ENCODE measurements around the gene ODAPH.
"Not testable (repeated sequence)": the region's sequence is repeated elsewhere in the genome, so short reads cannot be mapped to it uniquely, and the experiment has no call there.

The ODAPH gene, protein sequence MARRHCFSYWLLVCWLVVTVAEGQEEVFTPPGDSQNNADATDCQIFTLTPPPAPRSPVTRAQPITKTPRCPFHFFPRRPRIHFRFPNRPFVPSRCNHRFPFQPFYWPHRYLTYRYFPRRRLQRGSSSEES

DNA sequence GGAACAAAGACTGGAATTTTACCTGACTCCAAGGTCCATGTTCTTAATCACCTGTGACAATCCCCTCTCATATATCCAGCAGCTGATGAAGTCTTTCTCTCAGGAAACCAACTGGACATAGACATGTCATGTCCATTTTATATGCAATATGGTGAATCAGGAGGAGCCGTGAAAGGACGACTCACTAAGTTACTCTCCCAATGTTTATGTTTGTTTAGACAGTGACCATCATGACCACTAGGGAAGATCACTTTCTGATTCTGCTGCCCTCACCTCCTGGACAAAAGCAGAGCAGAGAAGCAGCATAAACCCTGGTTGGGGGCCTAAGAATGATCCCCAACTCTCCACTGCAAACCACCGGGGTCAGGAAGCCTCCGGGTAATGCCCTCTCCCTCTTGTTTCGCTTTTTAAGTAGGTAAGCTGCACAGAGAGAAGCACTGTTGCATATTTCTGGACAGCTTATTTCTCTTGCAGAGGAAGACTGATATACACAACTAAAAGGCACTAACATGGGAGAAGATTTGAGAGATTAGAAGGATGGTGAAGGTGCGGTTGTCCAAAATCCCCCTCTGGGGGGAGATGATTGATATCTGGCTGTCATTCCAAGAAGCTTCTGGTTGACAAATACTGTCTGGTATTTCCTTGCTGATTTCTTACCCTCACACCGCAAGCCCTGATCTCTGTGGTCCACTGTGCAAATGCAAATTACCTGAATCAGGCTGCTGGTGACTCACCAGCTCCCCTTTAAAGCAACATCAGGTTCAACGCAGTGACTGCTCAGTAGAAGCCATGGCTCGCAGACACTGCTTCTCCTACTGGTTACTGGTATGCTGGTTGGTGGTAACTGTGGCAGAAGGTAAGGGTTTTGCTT, at the start of gene ODAPH:
Gene ODAPH, plus strand, starts transcription at position 773 of the 871 bp plus-strand sequence. Its CDS starts 17 bp downstream, at position 790.
- DNase-seq (ENCODE audit: low spot score), result peak; percentile 36

DNA sequence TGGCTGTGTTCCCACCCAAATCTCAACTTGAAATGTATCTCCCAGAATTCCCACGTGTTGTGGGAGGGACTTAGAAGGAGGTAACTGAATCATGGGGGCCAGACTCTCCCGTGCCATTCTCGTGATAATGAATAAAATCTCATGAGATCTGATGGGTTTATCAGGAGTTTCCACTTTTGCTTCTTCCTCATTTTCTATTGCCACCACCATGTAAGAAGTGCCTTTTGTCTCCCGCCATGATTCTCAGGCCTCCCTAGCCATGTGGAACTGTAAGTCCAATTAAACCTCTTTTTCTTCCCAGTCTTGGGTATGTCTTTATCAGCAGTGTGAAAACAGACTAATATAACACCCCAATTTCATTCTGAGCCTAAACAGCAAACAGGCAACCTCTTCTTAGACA, 46.3 kb upstream of the ODAPH start:
- DNase-seq (ENCODE audit: low spot score), result not testable (repeated sequence)

DNA sequence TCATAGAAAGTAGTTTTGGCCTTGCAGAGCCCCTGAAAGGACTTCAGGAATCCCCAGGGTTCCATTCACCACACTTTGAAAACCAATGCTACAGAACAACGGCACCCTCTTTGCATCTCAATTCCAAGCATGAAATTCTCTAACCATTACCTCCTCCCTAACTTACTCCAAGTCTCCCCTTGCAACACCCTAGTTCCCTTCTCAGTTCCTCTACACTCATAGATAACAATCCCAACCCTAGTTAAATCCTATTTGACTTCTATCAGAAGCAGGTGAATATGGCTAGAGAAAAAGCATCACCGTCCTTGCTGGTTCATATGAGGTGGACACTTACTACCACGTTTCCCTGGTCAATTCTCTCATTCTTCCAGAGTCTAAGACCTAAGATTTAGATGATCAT, 44.0 kb upstream of the ODAPH start:
- no peak for DNase-seq (ENCODE audit: low spot score)

DNA sequence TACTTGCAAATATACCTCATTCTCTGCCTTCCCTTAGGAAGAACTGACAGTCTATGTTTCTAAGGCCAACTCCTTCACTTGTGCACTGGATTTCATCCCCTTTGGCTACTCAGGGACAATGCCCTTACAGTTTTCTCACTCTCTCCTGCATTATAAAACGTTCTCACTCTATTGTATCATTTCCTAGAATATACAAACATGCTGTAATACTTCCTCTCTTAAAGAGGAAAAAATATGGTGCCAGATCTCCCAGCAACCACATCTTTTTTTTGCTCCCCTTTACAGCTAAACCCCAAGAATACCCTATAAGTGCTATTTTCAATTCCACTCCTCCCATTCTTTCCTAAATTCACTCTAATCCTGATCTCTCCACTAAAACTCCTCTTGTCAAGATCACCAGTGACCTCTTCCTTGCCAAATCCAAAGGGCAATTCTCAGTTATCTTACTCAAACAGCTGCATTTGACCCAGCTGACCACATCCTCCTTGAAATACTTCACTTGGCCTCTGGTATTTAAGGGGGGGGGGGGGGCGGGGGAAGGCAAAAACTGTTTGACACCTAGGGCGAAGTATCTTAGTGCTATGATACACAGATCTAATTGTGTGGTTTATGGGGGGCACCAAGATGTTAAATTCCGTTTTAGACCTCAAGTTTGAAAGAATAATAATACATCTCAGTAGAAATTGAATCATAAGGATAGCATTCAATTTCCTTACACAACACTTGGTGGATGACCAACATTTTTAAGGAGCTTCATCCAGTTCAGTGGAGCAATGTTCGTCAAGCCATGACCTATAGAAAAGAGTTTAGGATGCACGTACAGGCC, 43.3 kb upstream of the ODAPH start:
- peak; percentile 15 for DNase-seq (ENCODE audit: low spot score)

DNA sequence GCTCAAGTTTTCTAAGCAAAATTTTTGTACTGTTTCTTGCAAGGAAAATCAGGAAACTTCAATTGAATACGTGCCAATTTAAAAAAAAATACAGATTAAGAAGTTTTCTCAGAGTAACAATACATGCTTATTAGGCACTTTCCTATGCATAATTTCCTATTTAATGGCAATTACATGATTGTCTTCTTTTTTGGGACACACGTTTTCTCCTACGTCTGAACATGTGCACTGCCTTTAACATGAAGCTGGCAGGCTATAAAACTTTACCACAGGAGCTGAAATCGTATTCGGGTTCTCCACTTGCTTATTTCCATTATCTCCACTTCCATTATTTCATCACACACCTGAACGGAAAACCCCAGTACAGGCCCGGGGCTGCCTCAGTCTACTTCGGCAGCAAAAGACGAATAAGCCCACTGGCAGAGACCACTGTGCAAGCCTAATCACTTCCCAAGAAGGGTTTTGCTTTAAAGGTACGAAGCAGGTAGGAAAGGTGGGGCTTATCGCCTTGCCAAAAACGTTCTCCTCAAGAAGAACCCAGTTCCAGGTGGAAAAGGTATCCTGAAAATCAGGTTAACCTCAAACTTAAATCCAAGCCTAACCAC, 42.2 kb upstream of the ODAPH start:
- DNase-seq (ENCODE audit: low spot score), result no peak

DNA sequence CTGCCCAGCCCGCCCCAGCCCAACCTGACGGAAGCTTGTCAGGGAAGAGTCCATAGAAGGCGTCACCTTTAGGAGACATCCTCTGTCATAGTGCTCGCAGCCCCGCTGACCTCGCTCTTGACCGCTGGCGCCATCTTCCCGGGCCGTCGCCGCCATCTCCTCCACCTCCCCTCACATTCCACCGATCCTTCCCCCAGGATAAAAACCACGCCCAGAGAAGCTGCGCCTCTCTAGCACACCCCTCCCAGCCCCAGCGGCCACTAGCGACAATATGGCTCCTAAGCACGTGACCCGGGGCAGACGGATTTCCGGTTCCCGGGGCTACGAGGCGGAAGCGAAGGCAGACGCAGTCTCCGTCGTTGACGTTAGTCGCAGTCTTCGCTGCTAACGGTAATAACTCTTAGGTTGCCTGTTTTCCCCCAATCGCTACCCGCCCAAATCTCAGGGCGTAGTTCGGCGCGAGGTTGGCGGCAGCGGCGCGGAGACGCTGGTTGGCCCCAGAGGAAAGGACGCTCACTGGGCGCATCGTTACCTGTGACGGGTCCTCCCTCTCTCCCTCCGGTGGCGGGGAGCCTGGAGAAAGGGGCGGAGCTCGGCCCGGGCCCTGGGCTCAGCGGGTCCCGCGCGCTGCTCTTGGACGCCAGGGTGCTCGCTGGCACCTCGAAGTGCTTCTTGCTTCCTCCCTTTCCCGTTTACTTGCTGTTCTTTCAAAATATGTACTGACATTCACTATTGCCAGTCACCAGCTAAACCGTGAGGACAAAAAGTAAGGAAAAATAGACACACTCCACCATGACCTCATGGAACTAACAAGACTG, 41.5 kb upstream of the ODAPH start, which contains the start of the genes RCHY1 and THAP6:
Gene RCHY1, minus strand, starts transcription at position 273 of the 818 bp plus-strand sequence. Its CDS starts 117 bp downstream, at position 156.
Gene THAP6, plus strand, starts transcription at position 343 of the 818 bp plus-strand sequence. CDS start 980 bp downstream, outside the sequence.
- DNase-seq (ENCODE audit: low spot score), result peak; percentile 91

DNA sequence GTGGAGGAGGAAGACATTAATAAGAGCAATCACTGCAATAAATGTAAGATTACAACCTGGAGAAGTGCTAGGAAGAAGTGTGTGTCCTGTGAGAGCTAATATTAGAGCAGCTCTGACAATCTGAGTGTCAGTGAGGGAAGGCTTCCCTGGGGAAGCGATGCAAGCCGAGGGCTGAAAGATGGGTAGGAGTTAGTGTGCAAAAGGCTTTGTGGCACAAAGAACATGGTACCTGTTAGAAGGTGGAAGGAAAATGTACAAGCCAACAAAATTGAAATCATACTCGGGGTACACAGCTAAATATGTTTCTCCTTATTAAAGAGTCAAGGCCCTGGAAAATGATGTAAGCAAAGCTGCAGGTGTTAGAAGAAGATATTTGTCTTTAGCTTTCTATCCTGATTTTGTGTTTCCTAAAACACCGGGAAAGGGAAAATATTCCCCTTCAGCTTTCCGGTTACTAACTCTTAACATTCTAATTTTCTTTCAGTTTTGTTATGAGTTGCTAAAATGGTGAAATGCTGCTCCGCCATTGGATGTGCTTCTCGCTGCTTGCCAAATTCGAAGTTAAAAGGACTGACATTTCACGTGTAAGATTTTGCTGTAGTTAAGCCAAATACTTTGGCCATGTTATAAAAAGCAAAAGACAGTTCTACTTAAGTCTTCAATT, 40.8 kb upstream of the ODAPH start:
- DNase-seq (ENCODE audit: low spot score), result no peak

DNA sequence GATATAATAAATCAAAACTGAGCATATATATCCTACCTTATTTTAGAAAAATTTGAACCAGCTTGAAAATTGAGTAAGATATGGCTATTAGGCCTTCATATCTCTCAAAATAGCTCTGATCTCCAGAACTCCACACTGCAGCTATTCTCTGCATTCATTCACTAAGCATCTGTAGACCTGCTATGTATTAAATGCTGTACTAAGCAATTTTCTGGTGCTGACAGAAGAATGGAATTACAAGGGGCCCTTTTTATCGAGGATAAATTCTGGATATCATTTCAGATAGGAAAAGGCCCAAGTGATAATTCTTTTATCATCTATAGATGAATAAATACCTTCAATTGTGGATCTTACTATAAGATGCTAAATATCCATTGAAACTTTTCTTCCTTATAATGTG, 39.7 kb upstream of the ODAPH start:
- no peak for DNase-seq (ENCODE audit: low spot score)

DNA sequence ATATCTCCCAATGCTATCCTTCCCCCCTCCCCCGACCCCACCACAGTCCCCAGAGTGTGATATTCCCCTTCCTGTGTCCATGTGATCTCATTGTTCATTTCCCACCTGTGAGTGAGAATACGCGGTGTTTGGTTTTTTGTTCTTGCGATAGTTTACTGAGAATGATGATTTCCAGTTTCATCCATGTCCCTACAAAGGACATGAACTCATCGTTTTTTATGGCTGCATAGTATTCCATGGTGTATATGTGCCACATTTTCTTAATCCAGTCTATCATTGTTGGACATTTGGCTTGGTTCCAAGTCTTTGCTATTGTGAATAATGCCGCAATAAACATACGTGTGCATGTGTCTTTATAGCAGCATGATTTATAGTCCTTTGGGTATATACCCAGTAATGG, 36.4 kb upstream of the ODAPH start:
- not testable (repeated sequence) for DNase-seq (ENCODE audit: low spot score)

DNA sequence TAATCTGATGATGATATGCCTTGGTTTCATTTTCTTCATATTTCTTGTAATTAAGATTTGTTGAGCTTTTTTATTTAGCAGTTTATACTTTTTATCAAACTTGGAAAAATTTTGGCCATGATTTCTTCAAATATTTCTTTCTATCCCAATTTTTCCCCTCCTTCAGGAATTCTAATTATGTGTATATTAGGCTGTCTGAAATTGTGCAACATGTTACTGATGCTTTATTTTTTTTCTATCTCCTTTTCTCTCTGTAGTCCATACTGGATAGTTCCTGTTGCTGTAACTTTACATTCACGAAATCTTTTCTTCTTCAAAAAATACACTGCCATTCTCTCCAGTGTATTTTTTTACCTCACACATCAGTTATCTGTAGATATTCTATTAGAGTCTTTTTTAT, 30.8 kb upstream of the ODAPH start:
- no peak for DNase-seq (ENCODE audit: low spot score)

DNA sequence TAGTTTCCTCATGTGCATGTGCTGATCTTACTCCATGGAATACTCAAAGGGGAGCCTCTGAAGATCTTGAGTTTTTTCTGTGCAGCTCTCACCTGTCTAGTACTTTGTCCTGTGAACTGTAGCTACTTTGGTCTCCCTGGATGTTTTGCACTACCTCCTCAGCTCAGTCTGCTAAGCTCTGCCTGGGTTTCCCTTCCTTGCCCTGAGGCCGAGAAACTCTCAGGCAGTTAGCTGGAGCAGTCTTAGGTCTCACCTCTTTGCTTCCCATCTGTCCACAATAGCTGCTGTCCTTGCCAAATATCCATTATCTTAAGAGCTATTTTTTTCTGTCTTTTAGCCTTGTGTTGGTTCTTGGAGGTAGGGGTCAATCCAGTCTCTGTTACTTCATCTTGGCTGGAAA, 30.0 kb upstream of the ODAPH start:
- no peak for DNase-seq (ENCODE audit: low spot score)

DNA sequence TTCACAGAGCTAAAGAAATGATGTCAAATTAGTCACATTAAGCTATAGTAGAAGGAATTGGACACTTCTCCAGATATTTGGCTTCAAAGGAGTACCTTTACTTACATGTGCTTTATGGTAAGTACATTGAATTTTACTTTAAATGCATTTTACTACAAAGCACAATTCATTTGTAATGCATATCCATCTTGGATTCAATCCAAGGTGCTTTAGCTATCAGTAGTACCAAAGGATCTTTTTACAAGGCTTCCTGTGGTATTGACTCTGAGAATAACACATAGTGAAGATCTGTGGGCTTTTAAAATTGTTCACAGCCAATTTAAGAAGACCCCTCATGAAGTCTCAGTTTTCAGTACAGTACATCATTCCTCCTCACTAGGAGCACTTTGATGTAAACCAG, 28.4 kb upstream of the ODAPH start:
- no peak for DNase-seq (ENCODE audit: low spot score)

DNA sequence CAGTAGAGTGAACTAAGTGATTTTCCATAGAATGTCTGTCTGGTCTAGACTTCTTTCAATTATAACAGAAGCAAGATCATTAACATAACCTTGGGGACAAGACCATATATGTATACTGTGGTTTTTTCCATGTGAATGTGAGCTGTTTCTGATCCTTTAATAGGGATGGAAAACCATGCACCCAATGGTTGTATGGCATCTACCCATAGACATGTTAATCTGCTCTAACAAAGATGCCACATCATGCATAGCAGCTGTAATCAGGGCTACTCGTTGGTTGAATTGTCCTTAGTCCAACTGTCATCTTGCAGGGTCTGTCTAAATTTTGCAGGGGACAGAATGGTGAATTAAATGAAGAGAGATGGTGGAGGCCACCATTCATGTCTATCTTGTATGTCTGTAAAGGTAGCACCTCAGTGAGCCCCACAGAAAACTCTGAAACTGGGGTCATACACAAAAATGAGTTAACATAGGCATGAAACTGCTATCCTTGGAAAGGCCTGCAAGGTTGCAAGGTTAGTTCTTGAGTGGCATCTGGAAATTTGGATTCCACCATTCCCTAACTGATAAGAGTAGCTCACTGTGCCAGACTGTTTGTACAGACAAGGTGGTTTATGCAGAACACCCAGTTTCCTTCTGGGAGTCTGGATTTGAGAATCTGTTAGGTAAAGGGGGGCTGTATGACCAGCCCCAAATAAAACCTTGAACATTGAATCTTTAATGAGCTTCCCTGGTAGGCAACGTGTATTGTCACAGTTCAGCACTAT, 25.1 kb upstream of the ODAPH start:
- DNase-seq (ENCODE audit: low spot score), result no peak

DNA sequence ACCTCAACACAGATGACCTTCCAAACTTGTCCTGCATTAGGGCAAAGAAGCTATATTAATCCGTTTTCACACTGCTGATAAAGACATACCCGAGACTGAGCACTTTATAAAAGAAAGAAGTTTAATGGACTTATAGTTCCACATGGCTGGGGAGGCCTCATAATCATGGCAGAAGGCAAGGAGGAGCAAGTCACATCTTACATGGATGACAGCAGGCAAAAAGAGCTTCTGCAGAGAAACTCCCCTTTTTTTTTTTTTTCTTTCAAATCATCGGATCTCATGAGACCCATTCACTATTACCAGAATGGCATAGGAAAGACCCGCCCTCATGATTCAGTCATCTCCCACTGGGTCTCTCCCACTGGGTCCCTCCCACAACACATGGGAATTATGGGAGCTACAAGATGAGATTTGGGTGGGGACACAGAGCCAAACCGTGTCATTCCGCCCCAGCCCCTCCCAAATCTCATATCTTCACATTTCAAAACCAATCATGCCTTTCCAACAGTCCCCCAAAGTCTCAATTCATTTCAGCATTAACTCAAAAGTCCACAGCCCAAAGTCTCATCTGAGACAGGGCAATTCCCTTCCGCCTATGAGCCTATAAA, 24.2 kb upstream of the ODAPH start:
- not testable (repeated sequence) for DNase-seq (ENCODE audit: low spot score)

DNA sequence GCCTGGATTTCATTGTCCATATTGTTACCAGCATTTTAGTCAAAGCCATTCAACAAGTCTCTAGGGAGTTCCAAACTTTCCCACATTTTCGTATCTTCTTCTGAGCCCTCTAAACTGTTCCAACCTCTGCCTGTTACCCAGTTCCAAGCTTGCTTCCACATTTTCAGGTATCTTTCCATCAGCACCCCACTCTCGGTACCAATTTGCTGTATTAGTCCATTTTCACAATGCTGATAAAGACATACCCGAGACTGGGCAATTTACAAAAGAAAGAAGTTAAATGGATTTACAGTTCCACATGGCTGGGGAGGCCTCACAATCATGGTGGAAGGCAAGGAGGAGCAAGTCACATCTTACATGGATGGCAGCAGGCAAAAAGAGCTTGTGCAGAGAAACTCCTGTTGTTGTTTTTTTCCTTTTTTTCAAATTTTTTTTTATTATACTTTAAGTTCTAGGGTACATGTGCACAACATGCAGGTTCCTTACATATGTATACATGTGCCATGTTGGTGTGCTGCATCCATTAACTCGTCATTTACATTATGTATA, 22.5 kb upstream of the ODAPH start:
- not testable (repeated sequence) for DNase-seq (ENCODE audit: low spot score)

DNA sequence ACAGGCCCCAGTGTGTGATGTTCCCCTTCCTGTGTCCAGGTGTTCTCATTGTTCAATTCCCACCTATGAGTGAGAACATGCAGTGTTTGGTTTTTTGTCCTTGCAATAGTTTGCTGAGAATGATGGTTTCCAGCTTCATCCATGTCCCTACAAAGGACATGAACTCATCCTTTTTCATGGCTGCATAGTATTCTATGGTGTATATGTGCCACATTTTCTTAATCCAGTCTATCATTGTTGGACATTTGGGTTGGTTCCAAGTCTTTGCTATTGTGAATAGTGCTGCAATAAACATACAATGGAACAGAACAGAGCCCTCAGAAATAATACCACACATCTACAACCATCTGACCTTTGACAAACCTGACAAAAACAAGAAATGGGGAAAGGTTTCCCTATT, 21.9 kb upstream of the ODAPH start:
- not testable (repeated sequence) for DNase-seq (ENCODE audit: low spot score)

DNA sequence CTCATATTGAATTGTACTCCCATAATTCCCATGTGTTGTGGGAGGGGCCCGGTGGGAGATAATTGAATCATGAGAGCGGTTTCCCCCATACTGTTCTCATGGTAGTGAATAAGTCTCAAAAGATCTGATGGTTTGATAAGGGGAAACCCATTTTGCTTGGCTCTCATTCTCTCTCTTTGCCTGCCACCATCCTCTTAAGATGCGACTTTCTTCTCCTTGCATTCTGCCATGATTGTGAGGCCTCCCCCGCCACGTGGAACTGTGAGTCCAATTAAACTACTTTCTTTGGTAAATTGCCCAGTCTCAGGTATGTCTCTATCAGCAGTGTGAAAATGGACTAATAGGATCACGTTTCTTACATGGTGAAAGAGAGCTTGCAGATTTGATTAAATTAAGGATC, 18.6 kb upstream of the ODAPH start:
- not testable (repeated sequence) for DNase-seq (ENCODE audit: low spot score)

DNA sequence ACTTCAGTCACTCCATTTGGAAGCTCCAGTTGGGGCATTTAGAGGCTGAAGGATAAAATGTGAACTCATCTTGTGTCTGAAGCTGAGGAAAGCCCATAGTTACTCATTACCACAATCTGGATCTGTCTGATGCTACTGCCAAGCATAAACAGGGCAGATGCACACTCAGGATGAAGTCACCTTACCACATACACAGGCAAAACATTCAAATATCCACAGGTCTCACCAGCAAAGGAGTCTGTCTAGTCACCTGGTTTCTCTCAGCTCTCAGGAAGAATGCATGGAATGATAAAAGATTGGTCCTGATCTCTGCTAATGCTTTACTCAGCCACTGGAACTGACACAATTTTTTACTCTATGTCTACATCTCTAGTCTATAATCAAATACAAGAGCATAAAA, 13.0 kb upstream of the ODAPH start:
- DNase-seq (ENCODE audit: low spot score), result no peak

DNA sequence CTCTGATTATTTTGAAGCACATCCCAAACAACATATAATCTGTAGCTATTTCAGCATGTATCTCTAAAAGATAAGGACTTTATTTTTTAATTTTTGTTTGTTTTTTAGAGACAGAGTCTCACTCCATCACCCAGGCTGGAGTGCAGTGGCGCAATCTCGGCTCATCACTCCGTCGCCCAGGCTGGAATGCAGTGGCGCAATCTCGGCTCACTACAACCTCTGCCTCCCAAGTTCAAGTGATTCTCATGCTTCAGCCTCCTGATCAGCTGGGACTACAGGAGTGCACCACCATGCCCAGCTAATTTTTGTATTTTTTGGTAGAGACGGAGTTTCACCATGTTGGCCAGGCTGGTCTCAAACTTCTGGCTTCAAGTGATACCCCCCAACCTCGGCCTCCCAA, 11.6 kb upstream of the ODAPH start:
- DNase-seq (ENCODE audit: low spot score), result not testable (repeated sequence)

Measured in COLO829 (cell line).